ENCODE measurements around the gene SRF.

DNA sequence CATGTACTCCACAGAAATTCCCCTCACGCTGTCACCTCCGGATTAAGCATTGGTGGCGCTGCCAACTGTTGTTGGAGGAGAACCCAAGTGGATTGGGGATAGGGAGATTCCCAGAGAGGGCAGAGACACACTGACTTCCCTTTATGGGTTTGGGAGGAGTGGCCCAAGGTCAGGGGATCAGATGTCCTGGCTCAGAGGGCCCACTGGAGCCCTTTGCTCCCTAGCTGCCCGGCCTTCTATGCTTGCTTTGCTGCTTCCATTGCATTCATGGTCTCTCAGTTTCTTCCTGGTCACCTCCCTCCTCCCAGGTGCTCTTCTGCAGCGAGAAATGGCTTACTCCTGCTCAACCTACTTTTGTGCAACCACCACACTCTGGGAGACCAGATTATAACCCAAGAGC is 25.3 kb downstream of the SRF start:
- TF ChIP-seq, protein P1, sequence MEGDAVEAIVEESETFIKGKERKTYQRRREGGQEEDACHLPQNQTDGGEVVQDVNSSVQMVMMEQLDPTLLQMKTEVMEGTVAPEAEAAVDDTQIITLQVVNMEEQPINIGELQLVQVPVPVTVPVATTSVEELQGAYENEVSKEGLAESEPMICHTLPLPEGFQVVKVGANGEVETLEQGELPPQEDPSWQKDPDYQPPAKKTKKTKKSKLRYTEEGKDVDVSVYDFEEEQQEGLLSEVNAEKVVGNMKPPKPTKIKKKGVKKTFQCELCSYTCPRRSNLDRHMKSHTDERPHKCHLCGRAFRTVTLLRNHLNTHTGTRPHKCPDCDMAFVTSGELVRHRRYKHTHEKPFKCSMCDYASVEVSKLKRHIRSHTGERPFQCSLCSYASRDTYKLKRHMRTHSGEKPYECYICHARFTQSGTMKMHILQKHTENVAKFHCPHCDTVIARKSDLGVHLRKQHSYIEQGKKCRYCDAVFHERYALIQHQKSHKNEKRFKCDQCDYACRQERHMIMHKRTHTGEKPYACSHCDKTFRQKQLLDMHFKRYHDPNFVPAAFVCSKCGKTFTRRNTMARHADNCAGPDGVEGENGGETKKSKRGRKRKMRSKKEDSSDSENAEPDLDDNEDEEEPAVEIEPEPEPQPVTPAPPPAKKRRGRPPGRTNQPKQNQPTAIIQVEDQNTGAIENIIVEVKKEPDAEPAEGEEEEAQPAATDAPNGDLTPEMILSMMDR (IDR thresholded peaks at IDR 0.05; ENCODE audit: low read depth, low read length, missing input control) = no peak
- no peak for TF ChIP-seq TAF1 (conservative IDR thresholded peaks at IDR 0.05)
- no peak for TF ChIP-seq GABPA (IDR thresholded peaks at IDR 0.05 in 1 of 2, conservative IDR thresholded peaks at IDR 0.05 in 1 of 2)
- TF ChIP-seq, protein P2, sequence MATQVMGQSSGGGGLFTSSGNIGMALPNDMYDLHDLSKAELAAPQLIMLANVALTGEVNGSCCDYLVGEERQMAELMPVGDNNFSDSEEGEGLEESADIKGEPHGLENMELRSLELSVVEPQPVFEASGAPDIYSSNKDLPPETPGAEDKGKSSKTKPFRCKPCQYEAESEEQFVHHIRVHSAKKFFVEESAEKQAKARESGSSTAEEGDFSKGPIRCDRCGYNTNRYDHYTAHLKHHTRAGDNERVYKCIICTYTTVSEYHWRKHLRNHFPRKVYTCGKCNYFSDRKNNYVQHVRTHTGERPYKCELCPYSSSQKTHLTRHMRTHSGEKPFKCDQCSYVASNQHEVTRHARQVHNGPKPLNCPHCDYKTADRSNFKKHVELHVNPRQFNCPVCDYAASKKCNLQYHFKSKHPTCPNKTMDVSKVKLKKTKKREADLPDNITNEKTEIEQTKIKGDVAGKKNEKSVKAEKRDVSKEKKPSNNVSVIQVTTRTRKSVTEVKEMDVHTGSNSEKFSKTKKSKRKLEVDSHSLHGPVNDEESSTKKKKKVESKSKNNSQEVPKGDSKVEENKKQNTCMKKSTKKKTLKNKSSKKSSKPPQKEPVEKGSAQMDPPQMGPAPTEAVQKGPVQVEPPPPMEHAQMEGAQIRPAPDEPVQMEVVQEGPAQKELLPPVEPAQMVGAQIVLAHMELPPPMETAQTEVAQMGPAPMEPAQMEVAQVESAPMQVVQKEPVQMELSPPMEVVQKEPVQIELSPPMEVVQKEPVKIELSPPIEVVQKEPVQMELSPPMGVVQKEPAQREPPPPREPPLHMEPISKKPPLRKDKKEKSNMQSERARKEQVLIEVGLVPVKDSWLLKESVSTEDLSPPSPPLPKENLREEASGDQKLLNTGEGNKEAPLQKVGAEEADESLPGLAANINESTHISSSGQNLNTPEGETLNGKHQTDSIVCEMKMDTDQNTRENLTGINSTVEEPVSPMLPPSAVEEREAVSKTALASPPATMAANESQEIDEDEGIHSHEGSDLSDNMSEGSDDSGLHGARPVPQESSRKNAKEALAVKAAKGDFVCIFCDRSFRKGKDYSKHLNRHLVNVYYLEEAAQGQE (IDR thresholded peaks at IDR 0.05) = no peak
- TF ChIP-seq, protein P3, sequence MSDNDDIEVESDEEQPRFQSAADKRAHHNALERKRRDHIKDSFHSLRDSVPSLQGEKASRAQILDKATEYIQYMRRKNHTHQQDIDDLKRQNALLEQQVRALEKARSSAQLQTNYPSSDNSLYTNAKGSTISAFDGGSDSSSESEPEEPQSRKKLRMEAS (IDR thresholded peaks at IDR 0.05) = no peak
- no peak for TF ChIP-seq RAD21 (IDR thresholded peaks at IDR 0.05)
- TF ChIP-seq RXRA (IDR thresholded peaks at IDR 0.05) = no peak
- no peak for TF ChIP-seq SP1 (IDR thresholded peaks at IDR 0.05)
- TF ChIP-seq YY1 (IDR thresholded peaks at IDR 0.05) = no peak
- TF ChIP-seq FOXA1 (IDR thresholded peaks at IDR 0.05) = no peak
- no peak for TF ChIP-seq JUND (IDR thresholded peaks at IDR 0.05)
- TF ChIP-seq, protein P4, sequence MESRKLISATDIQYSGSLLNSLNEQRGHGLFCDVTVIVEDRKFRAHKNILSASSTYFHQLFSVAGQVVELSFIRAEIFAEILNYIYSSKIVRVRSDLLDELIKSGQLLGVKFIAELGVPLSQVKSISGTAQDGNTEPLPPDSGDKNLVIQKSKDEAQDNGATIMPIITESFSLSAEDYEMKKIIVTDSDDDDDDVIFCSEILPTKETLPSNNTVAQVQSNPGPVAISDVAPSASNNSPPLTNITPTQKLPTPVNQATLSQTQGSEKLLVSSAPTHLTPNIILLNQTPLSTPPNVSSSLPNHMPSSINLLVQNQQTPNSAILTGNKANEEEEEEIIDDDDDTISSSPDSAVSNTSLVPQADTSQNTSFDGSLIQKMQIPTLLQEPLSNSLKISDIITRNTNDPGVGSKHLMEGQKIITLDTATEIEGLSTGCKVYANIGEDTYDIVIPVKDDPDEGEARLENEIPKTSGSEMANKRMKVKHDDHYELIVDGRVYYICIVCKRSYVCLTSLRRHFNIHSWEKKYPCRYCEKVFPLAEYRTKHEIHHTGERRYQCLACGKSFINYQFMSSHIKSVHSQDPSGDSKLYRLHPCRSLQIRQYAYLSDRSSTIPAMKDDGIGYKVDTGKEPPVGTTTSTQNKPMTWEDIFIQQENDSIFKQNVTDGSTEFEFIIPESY (IDR thresholded peaks at IDR 0.05) = no peak

All from liver (tissue), 3 donors.